ENCODE data around the gene ATM. TPM values are rescaled to one million over a fixed set of nuclear protein-coding genes. Genes with fewer than 3 reads are reported as not detected.

The ATM gene
- total RNA-seq (2012; rRNA removed) = 56.8 and 88.0 TPM in 2 replicates

GRCh38 chr11:108222574-108223347 lies at the start of gene ATM, which contains the start of gene NPAT:
TSS of gene ATM (plus strand) at chr11:108223067. CDS start at chr11:108227625, 4,558 bp downstream.
TSS of gene NPAT (minus strand) at chr11:108222638. CDS start at chr11:108222536, 102 bp downstream.
- peak within 1 kb of the TSS; percentile 92 for H3K9ac ChIP-seq (ENCODE audit: low read depth, low read length)

GRCh38 chr11:108177570-108177969 lies 45.3 kb upstream of the ATM start:
- peaks cover 23% of the 10 kb centered on the region for H3K36me3 ChIP-seq (ENCODE audit: insufficient read depth, low read length)
- H3K4me2 ChIP-seq (ENCODE audit: low read length) = no peak overlapping the region
- no peaks in the 10 kb centered on the region for H3K27me3 ChIP-seq (ENCODE audit: control insufficient read depth, insufficient read depth, low read length)
- H3K9ac ChIP-seq (ENCODE audit: low read depth, low read length) = no peak overlapping the region
- no peak overlapping the region for H3K4me3 ChIP-seq (ENCODE audit: low read length)
- H3K9me3 ChIP-seq (replicated peaks; ENCODE audit: low read length) = no peaks in the 10 kb centered on the region
- H3K4me1 ChIP-seq (ENCODE audit: control insufficient read depth, insufficient read depth, low read length) = no peaks in the 10 kb centered on the region

More at GRCh38 chr11:108222574-108223347, at the start of gene ATM, which contains the start of gene NPAT:
- peaks cover 39% of the 10 kb centered on the region for H3K4me1 ChIP-seq (ENCODE audit: control insufficient read depth, insufficient read depth, low read length)
- no peaks in the 10 kb centered on the region for H3K9me3 ChIP-seq (replicated peaks; ENCODE audit: low read length)
- peaks cover 3% of the 10 kb centered on the region for H3K36me3 ChIP-seq (ENCODE audit: insufficient read depth, low read length)
- no peaks in the 10 kb centered on the region for H3K27me3 ChIP-seq (ENCODE audit: control insufficient read depth, insufficient read depth, low read length)
- peak within 1 kb of the TSS; percentile 84 for H3K4me2 ChIP-seq (ENCODE audit: low read length)
- H3K4me3 ChIP-seq (ENCODE audit: low read length) = peak within 1 kb of the TSS; percentile 94

GRCh38 chr11:108193725-108194124 lies 29.1 kb upstream of the ATM start:
- Histone ChIP-seq H3K36me3 (ENCODE audit: insufficient read depth, low read length) (peaks cover 20% of the 10 kb centered on the region), H3K4me3 (ENCODE audit: low read length) (no peak overlapping the region), H3K4me2 (ENCODE audit: low read length) (no peak overlapping the region), H3K27me3 (ENCODE audit: control insufficient read depth, insufficient read depth, low read length) (no peaks in the 10 kb centered on the region), H3K9ac (ENCODE audit: low read depth, low read length) (no peak overlapping the region), H3K9me3 (replicated peaks; ENCODE audit: low read length) (no peaks in the 10 kb centered on the region), H3K4me1 (ENCODE audit: control insufficient read depth, insufficient read depth, low read length) (peaks cover under 1% of the 10 kb centered on the region)

- Histone ChIP-seq H3K4me3 (ENCODE audit: low read length) (no peak overlapping the region), H3K4me1 (ENCODE audit: control insufficient read depth, insufficient read depth, low read length) (peaks cover 21% of the 10 kb centered on the region)
Measured at GRCh38 chr11:108196901-108197300, 26.0 kb upstream of the ATM start.

GRCh38 chr11:108197351-108197750 lies 25.5 kb upstream of the ATM start:
- H3K27me3 ChIP-seq (ENCODE audit: control insufficient read depth, insufficient read depth, low read length) = no peaks in the 10 kb centered on the region
- H3K36me3 ChIP-seq (ENCODE audit: insufficient read depth, low read length) = peaks cover 11% of the 10 kb centered on the region
- no peak overlapping the region for H3K9ac ChIP-seq (ENCODE audit: low read depth, low read length)
- no peak overlapping the region for H3K4me2 ChIP-seq (ENCODE audit: low read length)
- no peaks in the 10 kb centered on the region for H3K9me3 ChIP-seq (replicated peaks; ENCODE audit: low read length)
- H3K4me1 ChIP-seq (ENCODE audit: control insufficient read depth, insufficient read depth, low read length) = peaks cover 21% of the 10 kb centered on the region
- no peak overlapping the region for H3K4me3 ChIP-seq (ENCODE audit: low read length)

More at GRCh38 chr11:108196901-108197300, 26.0 kb upstream of the ATM start:
- Histone ChIP-seq H3K27me3 (ENCODE audit: control insufficient read depth, insufficient read depth, low read length) (no peaks in the 10 kb centered on the region), H3K9ac (ENCODE audit: low read depth, low read length) (no peak overlapping the region), H3K36me3 (ENCODE audit: insufficient read depth, low read length) (peaks cover 15% of the 10 kb centered on the region), H3K4me2 (ENCODE audit: low read length) (no peak overlapping the region), H3K9me3 (replicated peaks; ENCODE audit: low read length) (no peaks in the 10 kb centered on the region)

- peak overlapping the region; percentile 4 for H3K4me3 ChIP-seq (ENCODE audit: low read length)
- no peaks in the 10 kb centered on the region for H3K9me3 ChIP-seq (replicated peaks; ENCODE audit: low read length)
- H3K27me3 ChIP-seq (ENCODE audit: control insufficient read depth, insufficient read depth, low read length) = no peaks in the 10 kb centered on the region
- H3K36me3 ChIP-seq (ENCODE audit: insufficient read depth, low read length) = peaks cover 11% of the 10 kb centered on the region
- peaks cover 21% of the 10 kb centered on the region for H3K4me1 ChIP-seq (ENCODE audit: control insufficient read depth, insufficient read depth, low read length)
- H3K9ac ChIP-seq (ENCODE audit: low read depth, low read length) = no peak overlapping the region
- H3K4me2 ChIP-seq (ENCODE audit: low read length) = peak overlapping the region; percentile 51
Measured at GRCh38 chr11:108198833-108199232, 24.0 kb upstream of the ATM start.

GRCh38 chr11:108199446-108200321 lies 23.2 kb upstream of the ATM start:
- Histone ChIP-seq H3K4me1 (ENCODE audit: control insufficient read depth, insufficient read depth, low read length) (peaks cover 21% of the 10 kb centered on the region), H3K27me3 (ENCODE audit: control insufficient read depth, insufficient read depth, low read length) (no peaks in the 10 kb centered on the region), H3K4me3 (ENCODE audit: low read length) (peak overlapping the region; percentile 4), H3K9me3 (replicated peaks; ENCODE audit: low read length) (no peaks in the 10 kb centered on the region), H3K9ac (ENCODE audit: low read depth, low read length) (no peak overlapping the region), H3K36me3 (ENCODE audit: insufficient read depth, low read length) (peaks cover 8% of the 10 kb centered on the region), H3K4me2 (ENCODE audit: low read length) (peak overlapping the region; percentile 51)

GRCh38 chr11:108203075-108203474 lies 19.8 kb upstream of the ATM start:
- Histone ChIP-seq H3K27me3 (ENCODE audit: control insufficient read depth, insufficient read depth, low read length) (no peaks in the 10 kb centered on the region), H3K4me1 (ENCODE audit: control insufficient read depth, insufficient read depth, low read length) (peaks cover 21% of the 10 kb centered on the region), H3K9ac (ENCODE audit: low read depth, low read length) (no peak overlapping the region), H3K4me2 (ENCODE audit: low read length) (no peak overlapping the region), H3K9me3 (replicated peaks; ENCODE audit: low read length) (peaks cover 9% of the 10 kb centered on the region), H3K4me3 (ENCODE audit: low read length) (no peak overlapping the region), H3K36me3 (ENCODE audit: insufficient read depth, low read length) (peaks cover 25% of the 10 kb centered on the region)

- peaks cover 25% of the 10 kb centered on the region for H3K36me3 ChIP-seq (ENCODE audit: insufficient read depth, low read length)
- H3K4me3 ChIP-seq (ENCODE audit: low read length) = no peak overlapping the region
- peaks cover 9% of the 10 kb centered on the region for H3K9me3 ChIP-seq (replicated peaks; ENCODE audit: low read length)
- no peak overlapping the region for H3K4me2 ChIP-seq (ENCODE audit: low read length)
- H3K9ac ChIP-seq (ENCODE audit: low read depth, low read length) = no peak overlapping the region
- peaks cover 14% of the 10 kb centered on the region for H3K4me1 ChIP-seq (ENCODE audit: control insufficient read depth, insufficient read depth, low read length)
- H3K27me3 ChIP-seq (ENCODE audit: control insufficient read depth, insufficient read depth, low read length) = no peaks in the 10 kb centered on the region
Measured at GRCh38 chr11:108204376-108204775, 18.5 kb upstream of the ATM start.

GRCh38 chr11:108204929-108205499 lies 17.9 kb upstream of the ATM start:
- Histone ChIP-seq H3K4me2 (ENCODE audit: low read length) (no peak overlapping the region), H3K4me1 (ENCODE audit: control insufficient read depth, insufficient read depth, low read length) (peaks cover 8% of the 10 kb centered on the region), H3K9me3 (replicated peaks; ENCODE audit: low read length) (peaks cover 9% of the 10 kb centered on the region), H3K36me3 (ENCODE audit: insufficient read depth, low read length) (peaks cover 25% of the 10 kb centered on the region), H3K27me3 (ENCODE audit: control insufficient read depth, insufficient read depth, low read length) (no peaks in the 10 kb centered on the region), H3K9ac (ENCODE audit: low read depth, low read length) (no peak overlapping the region), H3K4me3 (ENCODE audit: low read length) (no peak overlapping the region)

- H3K27me3 ChIP-seq (ENCODE audit: control insufficient read depth, insufficient read depth, low read length) = no peaks in the 10 kb centered on the region
- no peaks in the 10 kb centered on the region for H3K4me1 ChIP-seq (ENCODE audit: control insufficient read depth, insufficient read depth, low read length)
- H3K4me3 ChIP-seq (ENCODE audit: low read length) = no peak overlapping the region
- H3K9ac ChIP-seq (ENCODE audit: low read depth, low read length) = no peak overlapping the region
- H3K36me3 ChIP-seq (ENCODE audit: insufficient read depth, low read length) = peaks cover 35% of the 10 kb centered on the region
- H3K9me3 ChIP-seq (replicated peaks; ENCODE audit: low read length) = peaks cover 9% of the 10 kb centered on the region
- no peak overlapping the region for H3K4me2 ChIP-seq (ENCODE audit: low read length)
Measured at GRCh38 chr11:108206171-108206570, 16.7 kb upstream of the ATM start.

Data from skeletal muscle satellite cell (primary cell).